Upper lobe of right lung (tissue), 1 donor: ENCODE measurements around the gene GPRC5C. TPM values are rescaled to one million over a fixed set of nuclear protein-coding genes. Genes with fewer than 3 reads are reported as not detected.

Experiments
- ATAC-seq: fragments of 200-7000 bp; cut with Tn5 transposase; one replicate; pipeline ENCODE4 v1.9.1; 2020; ENCODE audit warnings: mild to moderate bottlenecking, moderate library complexity
- DNase-seq: peaks from one replicate; pipeline ENCODE4 v3.0.0-alpha.2; 2020
- H3K27ac ChIP-seq: fragments of 200-600 bp; one replicate; pipeline ENCODE4 v1.8.0; 2022
- H3K27me3 ChIP-seq: fragments of 200-600 bp; one replicate; pipeline ENCODE4 v1.8.0; 2022; ENCODE audit warnings: mild to moderate bottlenecking
- H3K36me3 ChIP-seq: fragments of 200-600 bp; one replicate; pipeline ENCODE4 v1.8.0; 2022
- H3K4me1 ChIP-seq: fragments of 200-600 bp; one replicate; pipeline ENCODE4 v1.8.0; 2022
- H3K4me3 ChIP-seq: fragments of 200-600 bp; one replicate; pipeline ENCODE4 v1.8.0; 2022; ENCODE audit warnings: mild to moderate bottlenecking
- H3K9me3 ChIP-seq: fragments of 200-600 bp; one replicate; pipeline ENCODE4 v1.8.0; 2022
- intact Hi-C: fragments of 100-400 bp; cut with DNase I; formaldehyde crosslinking; loops from one replicate; pipeline ENCODE4 v1.11.0; 2022
- total RNA-seq: library from RNA; stranded (reverse); fragmentation: NEBNext Ultra II Directional; extraction: Animal tissue kit (Norgen Biotek cat#: 25700); gene quantifications from one replicate; pipeline ENCODE4 v1.2.1, GENCODE V29; 2021
- TF ChIP-seq, protein P1 (sequence below): fragments of 200-600 bp; IDR thresholded peaks from one replicate; pipeline ENCODE4 v1.8.0; 2022; ENCODE audit warnings: antibody characterized with exemption
- donor health status: DM: no; HTN: yes; CAD: no; lungs with severe emphysema.

The GPRC5C gene
- total RNA-seq, 1 donor from 2014 or later, result 48.6 TPM

GRCh38 chr17:74478420-74479100, 46.7 kb downstream of the GPRC5C start:
- peaks cover 4% of the 10 kb centered on the region for H3K4me1 ChIP-seq
- TF ChIP-seq, protein P1, sequence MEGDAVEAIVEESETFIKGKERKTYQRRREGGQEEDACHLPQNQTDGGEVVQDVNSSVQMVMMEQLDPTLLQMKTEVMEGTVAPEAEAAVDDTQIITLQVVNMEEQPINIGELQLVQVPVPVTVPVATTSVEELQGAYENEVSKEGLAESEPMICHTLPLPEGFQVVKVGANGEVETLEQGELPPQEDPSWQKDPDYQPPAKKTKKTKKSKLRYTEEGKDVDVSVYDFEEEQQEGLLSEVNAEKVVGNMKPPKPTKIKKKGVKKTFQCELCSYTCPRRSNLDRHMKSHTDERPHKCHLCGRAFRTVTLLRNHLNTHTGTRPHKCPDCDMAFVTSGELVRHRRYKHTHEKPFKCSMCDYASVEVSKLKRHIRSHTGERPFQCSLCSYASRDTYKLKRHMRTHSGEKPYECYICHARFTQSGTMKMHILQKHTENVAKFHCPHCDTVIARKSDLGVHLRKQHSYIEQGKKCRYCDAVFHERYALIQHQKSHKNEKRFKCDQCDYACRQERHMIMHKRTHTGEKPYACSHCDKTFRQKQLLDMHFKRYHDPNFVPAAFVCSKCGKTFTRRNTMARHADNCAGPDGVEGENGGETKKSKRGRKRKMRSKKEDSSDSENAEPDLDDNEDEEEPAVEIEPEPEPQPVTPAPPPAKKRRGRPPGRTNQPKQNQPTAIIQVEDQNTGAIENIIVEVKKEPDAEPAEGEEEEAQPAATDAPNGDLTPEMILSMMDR, result no peak
- DNase-seq (no peak), ATAC-seq (peak; percentile 84)
- H3K36me3 ChIP-seq, result no peaks in the 10 kb centered on the region
- H3K4me3 ChIP-seq, result no peak overlapping the region
- H3K9me3 ChIP-seq, result no peaks in the 10 kb centered on the region
- H3K27ac ChIP-seq, result peak overlapping the region; percentile 30
- intact Hi-C loops, result no loop called here
- no peaks in the 10 kb centered on the region for H3K27me3 ChIP-seq

DNA sequence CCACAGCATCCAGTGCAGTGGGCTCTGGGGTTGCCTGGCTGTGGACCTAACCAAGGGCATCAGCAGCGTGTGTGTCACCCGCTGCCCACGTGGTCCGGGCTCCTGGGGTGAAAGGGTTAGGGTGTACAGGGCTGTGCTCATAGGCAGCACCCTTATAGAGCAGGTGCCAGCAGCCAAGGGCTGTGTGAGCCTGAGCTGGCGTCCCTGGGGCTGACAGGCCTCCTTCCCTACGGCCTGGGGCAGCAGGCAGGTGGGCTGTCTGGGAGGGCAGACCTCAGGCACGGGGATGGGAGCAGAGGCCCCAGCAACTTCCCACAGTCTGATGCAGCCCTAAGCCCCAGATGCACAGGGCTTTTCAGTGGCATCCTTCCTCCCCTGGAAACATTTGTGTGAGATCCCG, 48.4 kb downstream of the GPRC5C start:
- no peak for DNase-seq
- intact Hi-C loops, result no loop called here
- Histone ChIP-seq H3K9me3 (no peaks in the 10 kb centered on the region), H3K36me3 (peaks cover 8% of the 10 kb centered on the region), H3K4me3 (no peak overlapping the region), H3K27me3 (peaks cover 7% of the 10 kb centered on the region), H3K4me1 (peaks cover 4% of the 10 kb centered on the region), H3K27ac (no peak overlapping the region)
- ATAC-seq, result no peak
- TF ChIP-seq, protein P1, result no peak

GRCh38 chr17:74481621-74482020, 49.7 kb downstream of the GPRC5C start:
- intact Hi-C loops, result no loop called here
- no peak for ATAC-seq
- H3K36me3 ChIP-seq, result peaks cover 8% of the 10 kb centered on the region
- H3K4me3 ChIP-seq, result no peak overlapping the region
- TF ChIP-seq, protein P1, result no peak
- DNase-seq, result no peak
- H3K27me3 ChIP-seq, result peaks cover 7% of the 10 kb centered on the region
- no peak overlapping the region for H3K27ac ChIP-seq
- H3K4me1 ChIP-seq, result peaks cover 4% of the 10 kb centered on the region
- H3K9me3 ChIP-seq, result no peaks in the 10 kb centered on the region

DNA sequence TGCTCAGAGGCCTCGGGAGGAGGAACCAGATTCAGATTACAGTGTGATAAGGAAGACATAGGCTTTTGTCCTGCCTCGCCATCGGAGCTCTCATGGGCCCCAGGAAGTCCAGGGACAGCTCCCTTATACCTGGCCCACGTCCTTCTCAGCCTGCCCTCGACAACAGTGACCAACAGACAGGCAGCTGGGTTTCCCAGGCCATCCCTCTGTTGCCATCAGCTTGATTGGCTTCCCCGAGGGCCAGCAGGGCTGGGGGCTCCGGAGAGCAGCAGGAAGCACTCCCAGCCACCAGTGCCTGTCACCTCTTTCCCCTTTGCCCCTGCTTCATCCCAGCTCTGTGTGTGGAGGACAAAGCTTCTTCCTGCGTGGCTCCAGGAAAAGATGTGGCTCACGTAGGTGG, 52.2 kb downstream of the GPRC5C start:
- peaks cover 7% of the 10 kb centered on the region for H3K27me3 ChIP-seq
- ATAC-seq (no peak), DNase-seq (peak; percentile 37)
- intact Hi-C loops, result no loop called here
- H3K4me3 ChIP-seq, result no peak overlapping the region
- no peak overlapping the region for H3K27ac ChIP-seq
- H3K36me3 ChIP-seq, result peaks cover 8% of the 10 kb centered on the region
- no peaks in the 10 kb centered on the region for H3K4me1 ChIP-seq
- TF ChIP-seq, protein P1, result no peak
- no peaks in the 10 kb centered on the region for H3K9me3 ChIP-seq

GRCh38 chr17:74485022-74485743, 53.3 kb downstream of the GPRC5C start:
- TF ChIP-seq, protein P1, result no peak

More at GRCh38 chr17:74485022-74485743, 53.3 kb downstream of the GPRC5C start:
- Histone ChIP-seq H3K9me3 (no peaks in the 10 kb centered on the region), H3K4me1 (no peaks in the 10 kb centered on the region), H3K27ac (no peak overlapping the region), H3K27me3 (peaks cover 7% of the 10 kb centered on the region), H3K36me3 (peaks cover 8% of the 10 kb centered on the region), H3K4me3 (no peak overlapping the region)
- DNase-seq, result no peak
- intact Hi-C loops, result no loop called here
- no peak for ATAC-seq
